Mesenchymal stem cell (in vitro differentiated cells and primary cell): ENCODE measurements around the gene CAMTA1. TPM values are rescaled to one million over a fixed set of nuclear protein-coding genes. Genes with fewer than 3 reads are reported as not detected.

Experiments
- DNase-seq: peaks from one replicate; pipeline ENCODE4 v3.0.0-alpha.2; 2013
- H2AFZ ChIP-seq: one replicate; pipeline ENCODE4 v1.6.1; 2013; ENCODE audit warnings: low read depth, mild to moderate bottlenecking, control low read depth, inconsistent platforms, low read length, moderate library complexity
- H2AK5ac ChIP-seq: 2 replicates; pipeline ENCODE4 v1.6.1; 2013; ENCODE audit warnings: low read length, moderate library complexity, mild to moderate bottlenecking, inconsistent platforms; ENCODE audit not compliant: severe bottlenecking
- H2BK120ac ChIP-seq: one replicate; pipeline ENCODE4 v1.6.1; 2013; ENCODE audit warnings: low read depth, mild to moderate bottlenecking, inconsistent platforms, low read length, moderate library complexity
- H2BK12ac ChIP-seq, 2 experiments: one replicate each; pipeline ENCODE4 v1.6.1; 2013; ENCODE audit warnings: inconsistent platforms in 2 of 2, low read length in 2 of 2, mild to moderate bottlenecking in 2 of 2, moderate library complexity in 2 of 2, control low read depth in 1 of 2
- H2BK15ac ChIP-seq: one replicate; pipeline ENCODE4 v1.6.1; 2013; ENCODE audit warnings: mild to moderate bottlenecking, low read depth, inconsistent platforms; ENCODE audit not compliant: poor library complexity, severe bottlenecking
- H2BK5ac ChIP-seq: 2 replicates; pipeline ENCODE4 v1.6.1; 2013; ENCODE audit warnings: low read depth, mild to moderate bottlenecking, low read length, control low read depth, inconsistent platforms; ENCODE audit not compliant: poor library complexity, severe bottlenecking
- H3K14ac ChIP-seq, 2 experiments: one replicate each; pipeline ENCODE4 v1.6.1; 2013; ENCODE audit warnings: inconsistent platforms in 2 of 2, low read length in 2 of 2, control low read depth in 1 of 2, mild to moderate bottlenecking in 1 of 2, moderate library complexity in 1 of 2
- H3K18ac ChIP-seq, 2 experiments: one replicate each; pipeline ENCODE4 v1.6.1; 2013; ENCODE audit warnings: inconsistent platforms in 2 of 2, low read length in 2 of 2, control low read depth in 1 of 2, low read depth in 1 of 2, mild to moderate bottlenecking in 1 of 2
- H3K23ac ChIP-seq, 2 experiments: one replicate each; pipeline ENCODE4 v1.6.1; 2013; ENCODE audit warnings: inconsistent platforms in 2 of 2, low read length in 2 of 2, mild to moderate bottlenecking in 2 of 2, moderate library complexity in 2 of 2, control low read depth in 1 of 2
- H3K27ac ChIP-seq: 2 replicates; pipeline ENCODE4 v1.5.1; 2013; ENCODE audit warnings: mild to moderate bottlenecking, moderate library complexity, low read length, control low read depth, inconsistent platforms; ENCODE audit not compliant: poor library complexity, severe bottlenecking
- H3K27me3 ChIP-seq, 2 experiments: 2 replicates each; pipeline versions ENCODE4 v1.6.1 to v1.7.0; 2013; ENCODE audit warnings: low read length in 2 of 2, mild to moderate bottlenecking in 2 of 2, moderate library complexity in 2 of 2, control low read depth in 1 of 2, inconsistent platforms in 1 of 2; ENCODE audit not compliant: control insufficient read depth in 1 of 2, insufficient read depth in 1 of 2
- H3K36me3 ChIP-seq, 2 experiments: 2 replicates each; pipeline versions ENCODE4 v1.6.1 to v1.7.0; 2013; ENCODE audit warnings: low read length in 2 of 2, control low read depth in 1 of 2, inconsistent platforms in 1 of 2, low read depth in 1 of 2, mild to moderate bottlenecking in 1 of 2; ENCODE audit not compliant: insufficient read depth in 2 of 2, control insufficient read depth in 1 of 2
- H3K4ac ChIP-seq, 2 experiments: one replicate each; pipeline ENCODE4 v1.6.1; 2013; ENCODE audit warnings: inconsistent platforms in 2 of 2, low read length in 2 of 2, mild to moderate bottlenecking in 2 of 2, moderate library complexity in 2 of 2, control low read depth in 1 of 2, low read depth in 1 of 2
- H3K4me1 ChIP-seq: 2 replicates; pipeline ENCODE4 v1.6.1; 2013; ENCODE audit warnings: low read depth, low read length, control low read depth; ENCODE audit not compliant: control insufficient read depth, insufficient read depth
- H3K4me2 ChIP-seq: 2 replicates; pipeline ENCODE4 v1.6.1; 2013; ENCODE audit warnings: low read length, mild to moderate bottlenecking, inconsistent platforms; ENCODE audit not compliant: poor library complexity, severe bottlenecking
- H3K4me3 ChIP-seq, 2 experiments: 2 replicates each; pipeline versions ENCODE4 v1.5.1 to v1.7.0; 2013; ENCODE audit warnings: low read length in 2 of 2, mild to moderate bottlenecking in 2 of 2, control low read depth in 1 of 2, low read depth in 1 of 2; ENCODE audit not compliant: insufficient read depth in 1 of 2
- H3K79me1 ChIP-seq: replicated peaks from 2 replicates; pipeline ENCODE4 v1.6.1; 2013; ENCODE audit warnings: mild to moderate bottlenecking, control low read depth, low read length, inconsistent platforms; ENCODE audit not compliant: poor library complexity, severe bottlenecking
- H3K9ac ChIP-seq: 2 replicates; pipeline ENCODE4 v1.7.0; 2013; ENCODE audit warnings: mild to moderate bottlenecking, low read length, moderate library complexity
- H3K9me3 ChIP-seq: 2 replicates; pipeline ENCODE4 v1.7.0; 2013; ENCODE audit warnings: mild to moderate bottlenecking, low read length; ENCODE audit not compliant: control insufficient read depth
- H4K8ac ChIP-seq: one replicate; pipeline ENCODE4 v1.6.1; 2013; ENCODE audit warnings: inconsistent platforms, mild to moderate bottlenecking, low read length, moderate library complexity
- H4K91ac ChIP-seq: one replicate; pipeline ENCODE4 v1.6.1; 2013; ENCODE audit warnings: mild to moderate bottlenecking, low read length, inconsistent platforms
- WGBS: methylation state at CpG from one replicate; pipeline ENCODE4 v1.1.7; 2013; ENCODE audit warnings: mixed read lengths; 5-methylcytosine and 5-hydroxymethylcytosine counted together
- small RNA-seq: library from polyadenylated mRNA; stranded (forward); fragments of <200 nt; extraction: miRNeasy Mini kit (QIAGEN cat#:217004); gene quantifications from one replicate; pipeline ENCODE3, GENCODE V24; 2013; ENCODE audit warnings: low read depth

The CAMTA1 gene

DNA sequence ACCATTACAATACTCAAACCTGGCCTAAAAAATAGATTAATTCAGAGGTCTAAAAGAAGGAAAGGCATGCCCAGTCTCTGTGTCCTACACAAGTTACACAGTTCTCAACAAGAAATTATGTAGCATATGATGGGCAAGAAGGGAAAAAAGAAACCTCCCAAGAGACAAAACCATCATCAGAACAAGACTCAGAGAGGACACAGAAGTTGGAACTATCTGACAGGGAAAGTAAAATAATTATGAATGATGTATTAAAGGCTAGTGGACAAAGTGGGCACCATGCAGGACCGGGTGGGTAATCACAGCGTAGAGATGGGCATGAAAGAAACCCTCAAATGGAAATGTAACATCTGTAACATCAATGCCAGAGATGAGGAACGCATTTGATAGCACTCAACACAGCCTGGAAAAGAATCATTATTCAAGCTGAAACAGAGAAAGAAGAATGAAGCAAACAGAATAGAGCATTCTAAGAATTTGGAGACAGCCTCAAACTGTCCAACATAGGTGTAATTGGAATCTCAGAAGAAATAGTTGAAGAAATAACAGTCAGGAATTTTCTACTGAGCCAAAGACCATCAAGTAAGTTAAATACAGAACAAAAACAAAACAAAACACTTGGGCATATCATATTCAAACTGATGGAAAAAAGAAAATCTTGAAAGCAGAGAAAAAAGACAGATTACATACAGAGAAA lies 1028.6 kb downstream of the CAMTA1 start:
- Histone ChIP-seq H2BK15ac (no peak overlapping the region), H3K79me1 (no peaks in the 10 kb centered on the region), H3K27me3 (no peaks in the 10 kb centered on the region), H3K27ac (no peak overlapping the region), H3K18ac (no peak overlapping the region), H3K4me1 (peaks cover 2% of the 10 kb centered on the region), H2BK5ac (no peak overlapping the region), H3K4ac (no peak overlapping the region), H2BK120ac (no peak overlapping the region), H3K9me3 (peaks cover 18% of the 10 kb centered on the region), H4K91ac (no peak overlapping the region), H2AK5ac (no peak overlapping the region), H3K4me2 (no peak overlapping the region), H2AFZ (no peak overlapping the region), H3K9ac (no peak overlapping the region), H3K14ac (no peak overlapping the region), H3K23ac (no peak overlapping the region), H3K36me3 (peaks cover 2 to 86% of the 10 kb centered on the region in 2 experiments), H2BK12ac (no peak overlapping the region), H4K8ac (no peak overlapping the region), H3K4me3 (no peak overlapping the region)
- 73% methylated on average over 2 of the region's 3 CpGs for WGBS
- no peak for DNase-seq

Small RNAs within 50 kb of the gene (small RNA-seq; reads per million reads assigned to genes)
- not detected for gene AL359881.1
- gene AL590128.1 = not detected
- gene RNU1-8P = not detected
